ENCODE measurements around the gene GCGR. TPM values are rescaled to one million over a fixed set of nuclear protein-coding genes. Genes with fewer than 3 reads are reported as not detected.
A peak's percentile ranks its signal among the peaks of the same experiment; 100 is the strongest.

GCGR gene
- total and polyA plus RNA-seq, 2 of the 13 experiments (the other 11 are each of a cell fraction or from before 2014, with no cell fraction given), result 0.04 to 0.13 TPM

- TF ChIP-seq, protein P1, sequence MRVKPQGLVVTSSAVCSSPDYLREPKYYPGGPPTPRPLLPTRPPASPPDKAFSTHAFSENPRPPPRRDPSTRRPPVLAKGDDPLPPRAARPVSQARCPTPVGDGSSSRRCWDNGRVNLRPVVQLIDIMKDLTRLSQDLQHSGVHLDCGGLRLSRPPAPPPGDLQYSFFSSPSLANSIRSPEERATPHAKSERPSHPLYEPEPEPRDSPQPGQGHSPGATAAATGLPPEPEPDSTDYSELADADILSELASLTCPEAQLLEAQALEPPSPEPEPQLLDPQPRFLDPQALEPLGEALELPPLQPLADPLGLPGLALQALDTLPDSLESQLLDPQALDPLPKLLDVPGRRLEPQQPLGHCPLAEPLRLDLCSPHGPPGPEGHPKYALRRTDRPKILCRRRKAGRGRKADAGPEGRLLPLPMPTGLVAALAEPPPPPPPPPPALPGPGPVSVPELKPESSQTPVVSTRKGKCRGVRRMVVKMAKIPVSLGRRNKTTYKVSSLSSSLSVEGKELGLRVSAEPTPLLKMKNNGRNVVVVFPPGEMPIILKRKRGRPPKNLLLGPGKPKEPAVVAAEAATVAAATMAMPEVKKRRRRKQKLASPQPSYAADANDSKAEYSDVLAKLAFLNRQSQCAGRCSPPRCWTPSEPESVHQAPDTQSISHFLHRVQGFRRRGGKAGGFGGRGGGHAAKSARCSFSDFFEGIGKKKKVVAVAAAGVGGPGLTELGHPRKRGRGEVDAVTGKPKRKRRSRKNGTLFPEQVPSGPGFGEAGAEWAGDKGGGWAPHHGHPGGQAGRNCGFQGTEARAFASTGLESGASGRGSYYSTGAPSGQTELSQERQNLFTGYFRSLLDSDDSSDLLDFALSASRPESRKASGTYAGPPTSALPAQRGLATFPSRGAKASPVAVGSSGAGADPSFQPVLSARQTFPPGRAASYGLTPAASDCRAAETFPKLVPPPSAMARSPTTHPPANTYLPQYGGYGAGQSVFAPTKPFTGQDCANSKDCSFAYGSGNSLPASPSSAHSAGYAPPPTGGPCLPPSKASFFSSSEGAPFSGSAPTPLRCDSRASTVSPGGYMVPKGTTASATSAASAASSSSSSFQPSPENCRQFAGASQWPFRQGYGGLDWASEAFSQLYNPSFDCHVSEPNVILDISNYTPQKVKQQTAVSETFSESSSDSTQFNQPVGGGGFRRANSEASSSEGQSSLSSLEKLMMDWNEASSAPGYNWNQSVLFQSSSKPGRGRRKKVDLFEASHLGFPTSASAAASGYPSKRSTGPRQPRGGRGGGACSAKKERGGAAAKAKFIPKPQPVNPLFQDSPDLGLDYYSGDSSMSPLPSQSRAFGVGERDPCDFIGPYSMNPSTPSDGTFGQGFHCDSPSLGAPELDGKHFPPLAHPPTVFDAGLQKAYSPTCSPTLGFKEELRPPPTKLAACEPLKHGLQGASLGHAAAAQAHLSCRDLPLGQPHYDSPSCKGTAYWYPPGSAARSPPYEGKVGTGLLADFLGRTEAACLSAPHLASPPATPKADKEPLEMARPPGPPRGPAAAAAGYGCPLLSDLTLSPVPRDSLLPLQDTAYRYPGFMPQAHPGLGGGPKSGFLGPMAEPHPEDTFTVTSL (CRISPR knock-in tag; IDR thresholded peaks at IDR 0.05; ENCODE audit: borderline replicate concordance), result no peak
- TF ChIP-seq, protein P2, sequence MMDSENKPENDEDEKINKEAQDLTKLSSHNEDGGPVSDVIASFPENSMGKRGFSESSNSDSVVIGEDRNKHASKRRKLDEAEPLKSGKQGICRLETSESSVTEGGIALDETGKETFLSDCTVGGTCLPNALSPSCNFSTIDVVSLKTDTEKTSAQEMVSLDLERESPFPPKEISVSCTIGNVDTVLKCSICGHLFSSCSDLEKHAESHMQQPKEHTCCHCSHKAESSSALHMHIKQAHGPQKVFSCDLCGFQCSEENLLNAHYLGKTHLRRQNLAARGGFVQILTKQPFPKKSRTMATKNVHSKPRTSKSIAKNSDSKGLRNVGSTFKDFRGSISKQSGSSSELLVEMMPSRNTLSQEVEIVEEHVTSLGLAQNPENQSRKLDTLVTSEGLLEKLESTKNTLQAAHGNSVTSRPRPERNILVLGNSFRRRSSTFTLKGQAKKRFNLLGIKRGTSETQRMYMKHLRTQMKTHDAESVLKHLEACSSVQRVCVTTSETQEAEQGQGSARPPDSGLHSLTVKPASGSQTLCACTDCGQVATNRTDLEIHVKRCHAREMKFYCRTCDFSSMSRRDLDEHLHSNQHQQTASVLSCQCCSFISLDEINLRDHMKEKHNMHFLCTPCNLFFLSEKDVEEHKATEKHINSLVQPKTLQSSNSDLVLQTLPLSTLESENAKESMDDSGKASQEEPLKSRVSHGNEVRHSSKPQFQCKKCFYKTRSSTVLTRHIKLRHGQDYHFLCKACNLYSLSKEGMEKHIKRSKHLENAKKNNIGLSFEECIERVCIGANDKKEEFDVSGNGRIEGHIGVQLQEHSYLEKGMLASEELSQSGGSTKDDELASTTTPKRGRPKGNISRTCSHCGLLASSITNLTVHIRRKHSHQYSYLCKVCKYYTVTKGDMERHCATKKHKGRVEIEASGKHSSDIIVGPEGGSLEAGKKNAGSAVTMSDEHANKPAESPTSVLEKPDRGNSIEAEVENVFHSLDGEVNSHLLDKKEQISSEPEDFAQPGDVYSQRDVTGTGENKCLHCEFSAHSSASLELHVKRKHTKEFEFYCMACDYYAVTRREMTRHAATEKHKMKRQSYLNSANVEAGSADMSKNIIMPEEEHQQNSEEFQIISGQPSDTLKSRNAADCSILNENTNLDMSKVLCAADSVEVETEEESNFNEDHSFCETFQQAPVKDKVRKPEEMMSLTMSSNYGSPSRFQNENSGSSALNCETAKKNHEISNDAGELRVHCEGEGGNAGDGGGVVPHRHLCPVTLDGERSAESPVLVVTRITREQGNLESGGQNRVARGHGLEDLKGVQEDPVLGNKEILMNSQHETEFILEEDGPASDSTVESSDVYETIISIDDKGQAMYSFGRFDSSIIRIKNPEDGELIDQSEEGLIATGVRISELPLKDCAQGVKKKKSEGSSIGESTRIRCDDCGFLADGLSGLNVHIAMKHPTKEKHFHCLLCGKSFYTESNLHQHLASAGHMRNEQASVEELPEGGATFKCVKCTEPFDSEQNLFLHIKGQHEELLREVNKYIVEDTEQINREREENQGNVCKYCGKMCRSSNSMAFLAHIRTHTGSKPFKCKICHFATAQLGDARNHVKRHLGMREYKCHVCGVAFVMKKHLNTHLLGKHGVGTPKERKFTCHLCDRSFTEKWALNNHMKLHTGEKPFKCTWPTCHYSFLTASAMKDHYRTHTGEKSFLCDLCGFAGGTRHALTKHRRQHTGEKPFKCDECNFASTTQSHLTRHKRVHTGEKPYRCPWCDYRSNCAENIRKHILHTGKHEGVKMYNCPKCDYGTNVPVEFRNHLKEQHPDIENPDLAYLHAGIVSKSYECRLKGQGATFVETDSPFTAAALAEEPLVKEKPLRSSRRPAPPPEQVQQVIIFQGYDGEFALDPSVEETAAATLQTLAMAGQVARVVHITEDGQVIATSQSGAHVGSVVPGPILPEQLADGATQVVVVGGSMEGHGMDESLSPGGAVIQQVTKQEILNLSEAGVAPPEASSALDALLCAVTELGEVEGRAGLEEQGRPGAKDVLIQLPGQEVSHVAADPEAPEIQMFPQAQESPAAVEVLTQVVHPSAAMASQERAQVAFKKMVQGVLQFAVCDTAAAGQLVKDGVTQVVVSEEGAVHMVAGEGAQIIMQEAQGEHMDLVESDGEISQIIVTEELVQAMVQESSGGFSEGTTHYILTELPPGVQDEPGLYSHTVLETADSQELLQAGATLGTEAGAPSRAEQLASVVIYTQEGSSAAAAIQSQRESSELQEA (CRISPR knock-in tag; IDR thresholded peaks at IDR 0.05; ENCODE audit: not compliant biosample characterization), result no peak
- no peak for TF ChIP-seq SMAD9 (CRISPR knock-in tag; IDR thresholded peaks at IDR 0.05)
- TF ChIP-seq MAFF (IDR thresholded peaks at IDR 0.05; ENCODE audit: low read depth, low read length), result no peak
- TF ChIP-seq NR2C2 (CRISPR knock-in tag; IDR thresholded peaks at IDR 0.05; ENCODE audit: borderline replicate concordance), result peak; percentile 36; the same call in 1 of the 2 replicates
- TF ChIP-seq SNAPC2 (CRISPR knock-in tag; IDR thresholded peaks at IDR 0.05), result no peak
- no peak for TF ChIP-seq POLR2AphosphoS2 (IDR thresholded peaks at IDR 0.05; ENCODE audit: low read depth, low read length)
- TF ChIP-seq ZNF609 (CRISPR knock-in tag; IDR thresholded peaks at IDR 0.05; ENCODE audit: borderline replicate concordance), result peak; percentile 71; the same call in 1 of the 2 replicates
These were observed 11.0 kb downstream of the GCGR start (continued) for GRCh38 chr17:81814748-81815645.

Data from HepG2 (cell line).